PC-9 (cell line): ENCODE data around the gene GNAI1. TPM values are rescaled to one million over a fixed set of nuclear protein-coding genes. Genes with fewer than 3 reads are reported as not detected.

Experiments used
- BruUV-seq: library from RNA; stranded (reverse); fragments of 400-500 nt; replicated peaks from 2 replicates; lab custom pipeline; 2021; lab: Mats Ljungman, UMichigan
- CTCF ChIA-PET: fragments of 300-600 bp; sonication (Branson Sonifier 250); formaldehyde crosslinking; loops from one replicate; lab custom pipeline; 2022; ENCODE audit warnings: antibody characterized with exemption; lab: Charles Lee
- POLR2A ChIA-PET: fragments of 300-600 bp; sonication (Branson Sonifier 250); formaldehyde crosslinking; loops from one replicate; lab custom pipeline; 2022; ENCODE audit warnings: antibody characterized with exemption; ENCODE audit not compliant: unreplicated experiment; lab: Charles Lee
- DNase-seq, 2 experiments: peaks; one replicate each; pipeline versions ENCODE4 v3.0.0 to v3.0.0-alpha.2; 2015 to 2022; ENCODE audit warnings: mixed read lengths in 1 of 2
- H2AFZ ChIP-seq: fragments of 200-600 bp; sonication (generic); 2 replicates; pipeline ENCODE4 v1.8.1; 2017; ENCODE audit warnings: antibody characterized with exemption
- H3F3A ChIP-seq: fragments of 200-600 bp; sonication (generic); 2 replicates; pipeline ENCODE4 v1.8.1; 2017; ENCODE audit warnings: antibody characterized with exemption, mild to moderate bottlenecking, low read depth; ENCODE audit not compliant: insufficient read depth
- H3K27ac ChIP-seq: fragments of 200-600 bp; sonication (generic); 2 replicates; pipeline ENCODE4 v1.6.1; 2016; ENCODE audit warnings: mixed run types
- H3K27me3 ChIP-seq: fragments of 200-600 bp; sonication (generic); 2 replicates; pipeline ENCODE4 v1.6.1; 2016; ENCODE audit warnings: low read depth, mixed run types; ENCODE audit not compliant: insufficient read depth
- H3K36me3 ChIP-seq: fragments of 200-600 bp; sonication (generic); 2 replicates; pipeline ENCODE4 v1.6.1; 2016; ENCODE audit warnings: low read depth, mixed run types
- H3K4me1 ChIP-seq: fragments of 200-600 bp; sonication (generic); replicated peaks from 2 replicates; pipeline ENCODE4 v1.6.1; 2016; ENCODE audit warnings: mixed run types; ENCODE audit not compliant: insufficient read depth
- H3K4me2 ChIP-seq: fragments of 200-600 bp; sonication (generic); 2 replicates; pipeline ENCODE4 v1.6.1; 2017; ENCODE audit warnings: mixed run types
- H3K4me3 ChIP-seq: fragments of 200-600 bp; sonication (generic); 2 replicates; pipeline ENCODE4 v1.6.1; 2016; ENCODE audit warnings: mixed run types
- H3K79me2 ChIP-seq: fragments of 200-600 bp; sonication (generic); 2 replicates; pipeline ENCODE4 v1.6.1; 2017; ENCODE audit warnings: low read depth, mixed run types
- H3K9me2 ChIP-seq: fragments of 200-600 bp; sonication (generic); 2 replicates; pipeline ENCODE4 v1.8.1; 2017; ENCODE audit warnings: mild to moderate bottlenecking; ENCODE audit not compliant: insufficient read depth
- H3K9me3 ChIP-seq: fragments of 200-600 bp; sonication (generic); 2 replicates; pipeline ENCODE4 v1.8.1; 2016; ENCODE audit warnings: low read depth; ENCODE audit not compliant: insufficient read depth
- H4K20me1 ChIP-seq: fragments of 200-600 bp; sonication (generic); 2 replicates; pipeline ENCODE4 v1.8.1; 2017; ENCODE audit not compliant: insufficient read depth
- CTCF ChIP-seq: fragments of 200-600 bp; sonication (generic); conservative IDR thresholded peaks from 2 replicates; pipeline ENCODE4 v1.6.1; 2017; ENCODE audit warnings: mixed run types, antibody characterized with exemption, mild to moderate bottlenecking, moderate library complexity
- EZH2 ChIP-seq: fragments of 200-600 bp; sonication (generic); IDR thresholded peaks from 2 replicates; pipeline ENCODE4 v1.8.0; 2017; ENCODE audit warnings: antibody characterized with exemption, low read depth
- intact Hi-C: fragments of 100-400 bp; cut with micrococcal nuclease; formaldehyde crosslinking; loops from one replicate; pipeline ENCODE4 v1.10.0; 2022; ENCODE audit not compliant: unreplicated experiment
- total RNA-seq: library from RNA; stranded (reverse); gene quantifications from 2 replicates; pipeline ENCODE4 v1.2.3, GENCODE V29; 2021

GNAI1 gene
- total RNA-seq, 1 experiment from 2014 or later = 16.8 TPM

GRCh38 chr7:80107278-80107677 is 27.4 kb upstream of the GNAI1 start:
- CTCF ChIA-PET = interaction anchor here (0.5 kb wide), 1 partner anchor 27 kb away, joined by 7 read pairs; no protein-coding TSS in a partner anchor
- TF ChIP-seq CTCF (no peak), EZH2 (no peak)
- H4K20me1 ChIP-seq = no peaks in the 10 kb centered on the region
- BruUV-seq = no TSS peak
- H3K9me2 ChIP-seq = 0 out of 2 replicates have a peak, but pooled peaks cover 3% of the 10 kb centered on the region
- POLR2A ChIA-PET = no interaction called here
- H3K36me3 ChIP-seq = no peaks in the 10 kb centered on the region
- no peak overlapping the region for H3K4me2 ChIP-seq
- no peak for DNase-seq
- no peak overlapping the region for H3K27ac ChIP-seq
- no peaks in the 10 kb centered on the region for H3K27me3 ChIP-seq
- H2AFZ ChIP-seq = no peak overlapping the region
- H3K4me3 ChIP-seq = no peak overlapping the region
- H3F3A ChIP-seq = no peaks in the 10 kb centered on the region
- intact Hi-C loops = no loop called here
- no peaks in the 10 kb centered on the region for H3K79me2 ChIP-seq
- H3K4me1 ChIP-seq = no peaks in the 10 kb centered on the region
- no peaks in the 10 kb centered on the region for H3K9me3 ChIP-seq

- H3K79me2 ChIP-seq = no peaks in the 10 kb centered on the region
- H3K9me2 ChIP-seq = no peaks in the 10 kb centered on the region
- H3K4me2 ChIP-seq = no peak overlapping the region
- no peak overlapping the region for H3K4me3 ChIP-seq
- DNase-seq = no peak
- no peak overlapping the region for H3K27ac ChIP-seq
- no peaks in the 10 kb centered on the region for H4K20me1 ChIP-seq
- ChIA-PET POLR2A (no interaction called here), CTCF (no interaction called here)
- no peaks in the 10 kb centered on the region for H3K9me3 ChIP-seq
- no peaks in the 10 kb centered on the region for H3K4me1 ChIP-seq
- BruUV-seq = no TSS peak
- no peak overlapping the region for H2AFZ ChIP-seq
- TF ChIP-seq EZH2 (no peak), CTCF (no peak)
- H3K36me3 ChIP-seq = no peaks in the 10 kb centered on the region
- intact Hi-C loops = no loop called here
- no peaks in the 10 kb centered on the region for H3F3A ChIP-seq
- no peaks in the 10 kb centered on the region for H3K27me3 ChIP-seq
These were observed 24.3 kb upstream of the GNAI1 start for GRCh38 chr7:80110376-80110775.

GRCh38 chr7:80114159-80114558 is 20.5 kb upstream of the GNAI1 start:
- Histone ChIP-seq H3K9me3 (no peaks in the 10 kb centered on the region), H3K4me2 (no peak overlapping the region), H3K27me3 (no peaks in the 10 kb centered on the region), H2AFZ (no peak overlapping the region), H3F3A (no peaks in the 10 kb centered on the region), H3K4me1 (no peaks in the 10 kb centered on the region), H3K9me2 (no peaks in the 10 kb centered on the region), H3K4me3 (no peak overlapping the region), H4K20me1 (no peaks in the 10 kb centered on the region), H3K27ac (no peak overlapping the region), H3K79me2 (no peaks in the 10 kb centered on the region), H3K36me3 (no peaks in the 10 kb centered on the region)
- TF ChIP-seq EZH2 = no peak
- TF ChIP-seq CTCF = no peak
- ChIA-PET CTCF (no interaction called here), POLR2A (no interaction called here)
- intact Hi-C loops = no loop called here
- no TSS peak for BruUV-seq
- DNase-seq = no peak
